Measurements from ENCODE around the gene MPC1. TPM values are rescaled to one million over a fixed set of nuclear protein-coding genes. Genes with fewer than 3 reads are reported as not detected.
"Not testable (repeated sequence)": the region's sequence is repeated elsewhere in the genome, so short reads cannot be mapped to it uniquely, and the experiment has no call there.

The MPC1 gene
- total RNA-seq, 1 experiment from 2014 or later = 64.0 TPM

- DNase-seq (ENCODE audit: low spot score) = not testable (repeated sequence)
Observed at GRCh38 chr6:166345672-166346071, 37.1 kb downstream of the MPC1 start.

GRCh38 chr6:166344921-166345320 is 37.8 kb downstream of the MPC1 start:
- not testable (repeated sequence) for DNase-seq (ENCODE audit: low spot score)

GRCh38 chr6:166344240-166344639 is 38.5 kb downstream of the MPC1 start:
- DNase-seq (ENCODE audit: low spot score) = no peak

GRCh38 chr6:166343150-166343487 is 39.6 kb downstream of the MPC1 start:
- DNase-seq (ENCODE audit: low spot score) = no peak

GRCh38 chr6:166342349-166343149 is 40.2 kb downstream of the MPC1 start, which contains the start of gene SFT2D1:
TSS of gene SFT2D1 (minus strand) at chr6:166342545. CDS start at chr6:166342481, 64 bp downstream.
- DNase-seq (ENCODE audit: low spot score) = peak; percentile 61

- DNase-seq (ENCODE audit: low spot score) = no peak
Observed at GRCh38 chr6:166341977-166342348, 40.8 kb downstream of the MPC1 start.

- DNase-seq (ENCODE audit: low spot score) = no peak
Observed at GRCh38 chr6:166341464-166341863, 41.3 kb downstream of the MPC1 start.

GRCh38 chr6:166338854-166339253 is 43.9 kb downstream of the MPC1 start:
- DNase-seq (ENCODE audit: low spot score) = no peak

GRCh38 chr6:166336847-166337246 is 45.9 kb downstream of the MPC1 start:
- DNase-seq (ENCODE audit: low spot score) = no peak

- no peak for DNase-seq (ENCODE audit: low spot score)
Observed at GRCh38 chr6:166335378-166336302, 47.1 kb downstream of the MPC1 start.

- DNase-seq (ENCODE audit: low spot score) = no peak
Observed at GRCh38 chr6:166334878-166335277, 47.9 kb downstream of the MPC1 start.

GRCh38 chr6:166333172-166333995 is 49.4 kb downstream of the MPC1 start:
- no peak for DNase-seq (ENCODE audit: low spot score)

- DNase-seq (ENCODE audit: low spot score) = no peak
Observed at GRCh38 chr6:166331503-166332415, 51.0 kb downstream of the MPC1 start.

- DNase-seq (ENCODE audit: low spot score) = no peak
Observed at GRCh38 chr6:166330612-166331011, 52.1 kb downstream of the MPC1 start.

GRCh38 chr6:166325383-166326042 is 57.2 kb downstream of the MPC1 start:
- no peak for DNase-seq (ENCODE audit: low spot score)

GRCh38 chr6:166323395-166323794 is 59.3 kb downstream of the MPC1 start:
- no peak for DNase-seq (ENCODE audit: low spot score)

GRCh38 chr6:166318649-166319600 is 63.8 kb downstream of the MPC1 start:
- no peak for DNase-seq (ENCODE audit: low spot score)

GRCh38 chr6:166318227-166318626 is 64.5 kb downstream of the MPC1 start:
- DNase-seq (ENCODE audit: low spot score) = no peak
